ENCODE data around the gene GUF1. TPM values are rescaled to one million over a fixed set of nuclear protein-coding genes. Genes with fewer than 3 reads are reported as not detected.

Gene GUF1
- total RNA-seq (10 to 100 TPM; 16.7 to 21.1 TPM), total RNA-seq (31.1 to 123 (median 54.5) reads per million in 172 experiments)
- polyA plus RNA-seq (2013, experiment 1 of 2), result 15.9 TPM
- 17.9 TPM for polyA plus RNA-seq (2013, experiment 2 of 2)

GRCh38 chr4:44678094-44679041 is at the start of gene GUF1:
TSS of gene GUF1 (plus strand) at chr4:44678420. CDS start at chr4:44678623, 203 bp downstream.
- Histone ChIP-seq H3K9me3 (ENCODE audit: control insufficient read depth in 1 of 2, insufficient read depth in 1 of 2, low read length in 2 of 2) (no peaks in the 10 kb centered on the region), H3K4me1 (ENCODE audit: insufficient read depth, low read length) (peaks cover 7% of the 10 kb centered on the region), H3K4me3 (ENCODE audit: low read length) (peak within 1 kb of the TSS; percentile 84), H3K27ac (ENCODE audit: low read depth in 1 of 2, low read length in 2 of 2) (peak within 1 kb of the TSS; percentile 92 to 95), H3K27me3 (ENCODE audit: control insufficient read depth in 1 of 2, insufficient read depth in 2 of 2, low read length in 2 of 2) (no peaks in the 10 kb centered on the region), H3K36me3 (ENCODE audit: insufficient read depth, low read length) (peaks cover 20% of the 10 kb centered on the region)
- peaks cover 38% of the 10 kb centered on the region for H3K36me3 Mint-ChIP-seq (ENCODE audit: low read depth)
- ATAC-seq (ENCODE audit: poor library complexity), result peak; percentile 90
- intact Hi-C loops (cut with DNase I, micrococcal nuclease), result loop anchor here in 1 of 2 experiments (5.0 kb wide), 1 partner anchor 49 kb away; the partner anchor contains the start of gene GNPDA2
- H3K4me3 Mint-ChIP-seq, result peak within 1 kb of the TSS; percentile 99
- peaks cover 43% of the 10 kb centered on the region for H3K4me1 Mint-ChIP-seq (ENCODE audit: low read depth)
- ChIA-PET CTCF (interaction anchor here (0.8 to 1.2 kb wide), 6 partner anchors 10 to 48 kb away, joined by 3 to 5 read pairs (median 4); partner anchors contain the start of gene GNPDA2), POLR2A (interaction anchor here (1.0 to 3.9 kb wide), 12 partner anchors 13 to 48 kb away, joined by 3 to 76 read pairs (median 6); partner anchors contain the start of gene GNPDA2)
- peak within 1 kb of the TSS; percentile 100 for H3K27ac Mint-ChIP-seq
- DNase-seq, result peak; percentile 78 to 95 (median 86)
- H3K27me3 Mint-ChIP-seq, result no peaks in the 10 kb centered on the region
- no peaks in the 10 kb centered on the region for H3K9me3 Mint-ChIP-seq
- TF ChIP-seq CTCF (IDR thresholded peaks at IDR 0.05), result no peak

GRCh38 chr4:44629280-44629866 is 48.8 kb upstream of the GUF1 start:
- POLR2A ChIA-PET, result interaction anchor here (1.0 kb wide), 1 partner anchor 23 kb away, joined by 3 read pairs; no protein-coding TSS in a partner anchor
- peak; percentile 76 for TF ChIP-seq CTCF (IDR thresholded peaks at IDR 0.05)

GRCh38 chr4:44632089-44632488 is 46.1 kb upstream of the GUF1 start:
- no peaks in the 10 kb centered on the region for H3K4me1 ChIP-seq (ENCODE audit: insufficient read depth, low read length)
- Mint-ChIP-seq H3K4me1 (ENCODE audit: low read depth) (peaks cover 4% of the 10 kb centered on the region), H3K4me3 (no peak overlapping the region), H3K27me3 (peaks cover 9% of the 10 kb centered on the region), H3K27ac (no peak overlapping the region), H3K36me3 (ENCODE audit: low read depth) (no peaks in the 10 kb centered on the region), H3K9me3 (no peaks in the 10 kb centered on the region)
- H3K27me3 ChIP-seq (ENCODE audit: control insufficient read depth in 1 of 2, insufficient read depth in 2 of 2, low read length in 2 of 2), result peaks cover 0 to 13% of the 10 kb centered on the region in 2 experiments
- no peak for ATAC-seq (ENCODE audit: poor library complexity)
- no peak overlapping the region for H3K27ac ChIP-seq (ENCODE audit: low read depth in 1 of 2, low read length in 2 of 2)
- POLR2A ChIA-PET, result no interaction called here
- H3K4me3 ChIP-seq (ENCODE audit: low read length), result no peak overlapping the region
- CTCF ChIA-PET, result no interaction called here
- intact Hi-C loops (cut with DNase I, micrococcal nuclease), result loop anchor here in 1 of 2 experiments (10.0 kb wide), 1 partner anchor 1637 kb away; no protein-coding TSS in a partner anchor
- DNase-seq, result no peak
- TF ChIP-seq CTCF (IDR thresholded peaks at IDR 0.05), result no peak
- no peaks in the 10 kb centered on the region for H3K36me3 ChIP-seq (ENCODE audit: insufficient read depth, low read length)
- H3K9me3 ChIP-seq (ENCODE audit: control insufficient read depth in 1 of 2, insufficient read depth in 1 of 2, low read length in 2 of 2), result no peaks in the 10 kb centered on the region

More at GRCh38 chr4:44629280-44629866, 48.8 kb upstream of the GUF1 start:
- Mint-ChIP-seq H3K9me3 (no peaks in the 10 kb centered on the region), H3K4me3 (no peak overlapping the region), H3K4me1 (ENCODE audit: low read depth) (peaks cover 4% of the 10 kb centered on the region), H3K36me3 (ENCODE audit: low read depth) (no peaks in the 10 kb centered on the region), H3K27me3 (no peaks in the 10 kb centered on the region), H3K27ac (no peak overlapping the region)
- ATAC-seq (ENCODE audit: poor library complexity) (peak; percentile 80), DNase-seq (peak in 10 of 14 experiments; percentile 0 to 69 (median 16))
- intact Hi-C loops (cut with DNase I, micrococcal nuclease), result loop anchor here in 1 of 2 experiments (10.0 kb wide), 1 partner anchor 1635 kb away; no protein-coding TSS in a partner anchor
- H3K4me3 ChIP-seq (ENCODE audit: low read length), result no peak overlapping the region
- no peaks in the 10 kb centered on the region for H3K9me3 ChIP-seq (ENCODE audit: control insufficient read depth in 1 of 2, insufficient read depth in 1 of 2, low read length in 2 of 2)
- H3K4me1 ChIP-seq (ENCODE audit: insufficient read depth, low read length), result no peaks in the 10 kb centered on the region
- CTCF ChIA-PET, result no interaction called here
- peaks cover 0 to 7% of the 10 kb centered on the region in 2 experiments for H3K27me3 ChIP-seq (ENCODE audit: control insufficient read depth in 1 of 2, insufficient read depth in 2 of 2, low read length in 2 of 2)
- H3K27ac ChIP-seq (ENCODE audit: low read depth in 1 of 2, low read length in 2 of 2), result no peak overlapping the region
- H3K36me3 ChIP-seq (ENCODE audit: insufficient read depth, low read length), result no peaks in the 10 kb centered on the region
